ENCODE data around the gene ANO1.
"Not testable (repeated sequence)": the region's sequence is repeated elsewhere in the genome, so short reads cannot be mapped to it uniquely, and the experiment has no call there.

ANO1 gene

DNA sequence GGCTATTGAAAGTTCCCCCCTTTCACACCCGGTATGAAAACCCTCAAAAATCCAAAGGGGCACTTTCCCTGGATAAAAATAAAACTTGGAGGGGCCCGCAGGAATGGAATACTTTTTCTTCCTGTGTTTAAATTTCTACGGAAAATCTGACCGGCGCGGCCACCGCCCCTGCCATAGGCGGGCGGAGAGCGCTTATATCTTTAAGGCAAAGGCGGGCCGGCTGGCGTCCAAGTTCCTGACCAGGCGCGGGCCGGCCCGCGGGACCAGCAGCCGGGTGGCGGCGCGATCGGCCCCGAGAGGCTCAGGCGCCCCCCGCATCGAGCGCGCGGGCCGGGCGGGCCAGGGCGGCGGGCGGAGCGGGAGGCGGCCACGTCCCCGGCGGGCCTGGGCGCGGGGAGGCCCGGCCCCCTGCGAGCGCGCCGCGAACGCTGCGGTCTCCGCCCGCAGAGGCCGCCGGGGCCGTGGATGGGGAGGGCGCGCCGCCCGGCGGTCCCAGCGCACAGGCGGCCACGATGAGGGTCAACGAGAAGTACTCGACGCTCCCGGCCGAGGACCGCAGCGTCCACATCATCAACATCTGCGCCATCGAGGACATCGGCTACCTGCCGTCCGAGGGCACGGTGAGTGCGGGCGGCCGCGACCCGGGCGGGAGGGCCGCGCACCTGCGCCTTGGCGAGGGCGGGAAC, at the start of gene ANO1:
TSS of gene ANO1 (plus strand) at position 223 of the 686 bp plus-strand sequence. CDS start at position 513, 290 bp downstream.
- DNase-seq (ENCODE audit: low spot score) (no peak), FAIRE-seq (no peak)

DNA sequence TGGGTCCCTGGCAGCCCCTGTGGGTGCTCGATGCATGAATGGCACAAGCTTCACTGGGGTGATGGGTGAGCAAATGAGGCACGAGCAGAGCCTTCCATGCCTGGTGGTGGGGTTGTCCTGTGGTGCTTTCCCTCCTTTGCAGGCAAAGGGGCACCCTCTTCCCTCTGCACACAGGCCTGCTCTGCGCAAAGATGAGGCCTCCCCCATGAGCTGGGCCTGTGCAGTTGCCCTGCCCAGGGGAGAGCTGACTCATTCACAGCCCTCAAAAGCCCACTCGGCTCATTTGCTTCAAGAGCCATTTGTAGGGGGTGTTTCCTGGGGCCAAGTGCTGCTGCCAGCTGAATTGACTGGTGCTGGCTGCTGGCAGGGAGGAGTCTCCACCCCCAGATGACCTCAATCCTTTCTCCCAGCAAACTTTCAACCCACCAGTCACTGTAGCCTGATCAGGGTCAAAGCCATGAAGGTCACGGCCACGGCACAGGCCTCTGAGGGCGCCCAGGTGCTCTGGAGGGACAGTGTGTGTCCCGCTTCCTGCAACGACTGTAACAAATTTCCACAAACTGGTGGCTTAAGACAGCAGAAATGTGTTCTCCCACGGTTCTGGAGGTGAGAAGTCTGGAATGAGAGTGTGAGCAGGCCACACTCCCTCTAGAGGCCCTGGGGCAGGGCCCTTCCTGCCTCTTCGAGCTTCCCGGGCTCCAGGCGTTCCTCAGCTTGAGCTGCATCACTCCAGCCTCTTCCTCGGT, 48.8 kb upstream of the ANO1 start:
- DNase-seq (ENCODE audit: low spot score) (no peak), FAIRE-seq (no peak)

DNA sequence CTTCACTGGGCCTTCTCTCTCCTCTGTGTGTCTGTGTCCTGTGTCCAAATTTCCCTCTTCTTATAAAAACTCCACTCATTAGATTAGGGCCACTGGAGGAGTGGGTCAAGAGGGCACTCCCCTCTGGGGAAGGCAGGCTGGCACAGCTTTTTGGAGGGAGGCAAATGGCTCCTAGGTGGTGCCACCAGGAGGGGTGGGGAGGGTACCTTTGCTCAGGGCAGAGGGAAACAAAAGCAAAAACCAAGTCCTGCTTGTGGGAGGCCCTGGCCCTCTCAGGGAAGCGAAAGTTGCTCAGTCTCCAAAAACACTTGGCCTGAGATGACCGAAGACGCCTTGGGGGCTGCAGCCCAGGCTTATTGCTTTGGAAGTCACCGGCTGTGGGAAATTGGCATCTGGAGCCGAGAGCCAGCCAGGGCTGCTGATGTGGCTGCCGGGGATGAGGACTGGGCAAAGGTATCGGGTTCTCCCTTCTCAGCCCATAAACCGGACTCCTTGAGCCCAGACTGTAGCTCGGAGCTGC, 48.2 kb upstream of the ANO1 start:
- FAIRE-seq: no peak
- DNase-seq (ENCODE audit: low spot score): no peak

DNA sequence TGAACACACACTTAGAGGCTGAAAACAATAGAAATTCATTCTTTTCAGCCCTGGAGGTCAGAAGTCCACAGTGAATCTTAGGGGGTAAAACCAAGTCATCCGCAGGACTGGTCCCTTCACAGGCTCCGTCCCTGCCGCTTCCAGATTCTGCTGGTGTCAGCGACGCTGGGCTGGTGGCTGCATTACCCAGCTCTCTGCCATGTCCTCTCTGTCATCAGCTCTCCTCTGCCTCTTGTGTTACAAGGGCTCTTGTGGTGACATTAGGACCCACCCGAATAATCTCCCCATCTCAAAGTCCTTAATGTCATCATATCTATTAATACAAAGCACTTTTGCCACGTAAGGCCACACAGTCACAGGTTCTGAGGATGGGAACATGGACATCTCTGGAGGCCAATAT, 47.7 kb upstream of the ANO1 start:
- FAIRE-seq: no peak

DNA sequence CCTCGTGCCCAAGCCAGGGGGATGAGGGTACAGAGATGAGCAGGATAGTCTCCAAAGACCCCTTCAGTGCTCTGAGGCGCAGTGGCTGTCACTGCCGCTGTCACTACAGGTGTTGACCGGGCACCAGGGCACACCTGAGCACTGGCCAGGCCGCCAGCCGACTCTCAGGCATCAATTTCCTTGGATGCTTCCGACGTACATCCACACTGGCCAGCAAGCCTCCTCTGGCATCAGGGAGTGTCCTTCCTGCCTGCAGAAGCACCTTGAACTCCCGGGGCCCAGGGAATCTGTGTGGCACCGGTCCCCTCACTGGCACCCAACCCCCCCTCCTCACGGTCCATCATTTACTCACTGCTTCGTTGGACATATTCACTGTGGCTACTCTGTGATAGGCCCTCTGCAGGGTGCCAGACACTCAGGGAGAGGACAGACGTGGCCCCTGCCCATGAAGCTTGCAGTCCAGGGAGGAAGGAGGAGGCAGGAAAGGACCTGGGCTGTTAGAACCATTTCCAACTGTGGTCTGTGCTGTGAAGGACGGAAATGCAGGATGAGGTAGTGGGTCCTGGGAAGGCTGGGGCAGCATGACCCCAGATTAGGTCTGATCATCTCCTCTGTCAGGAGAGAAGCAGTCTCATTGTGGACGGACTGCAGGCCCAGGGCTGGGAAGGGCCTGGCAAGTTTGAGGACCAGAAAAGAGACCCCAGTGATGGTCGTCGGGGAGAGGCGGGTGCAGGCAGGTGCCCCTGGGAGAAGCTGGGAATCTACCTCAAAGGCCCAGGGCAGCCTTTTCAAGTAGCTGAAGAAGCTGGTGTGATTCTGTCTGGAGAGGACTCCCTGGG, 46.3 kb upstream of the ANO1 start:
- DNase-seq (ENCODE audit: low spot score): no peak
- FAIRE-seq: no peak

More for the DNA sequence above, 47.7 kb upstream of the ANO1 start:
- no peak for DNase-seq (ENCODE audit: low spot score)

DNA sequence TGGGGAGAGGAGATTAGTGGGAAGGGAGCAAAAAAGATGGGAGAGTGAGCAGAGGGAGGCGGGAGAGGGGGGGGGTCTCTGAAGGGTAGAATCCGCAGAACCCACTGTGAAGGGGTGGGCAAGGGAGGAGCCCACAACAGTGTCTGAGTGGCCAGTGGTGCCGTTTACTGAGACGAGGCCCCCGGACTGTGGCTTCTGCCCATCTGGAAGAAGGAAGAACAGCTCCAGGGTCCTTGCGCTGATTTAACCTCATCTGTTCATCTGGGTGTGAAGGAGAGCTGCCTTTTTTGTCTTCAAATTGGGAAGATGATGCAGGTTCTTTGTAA, 45.7 kb upstream of the ANO1 start:
- no peak for FAIRE-seq
- no peak for DNase-seq (ENCODE audit: low spot score)

DNA sequence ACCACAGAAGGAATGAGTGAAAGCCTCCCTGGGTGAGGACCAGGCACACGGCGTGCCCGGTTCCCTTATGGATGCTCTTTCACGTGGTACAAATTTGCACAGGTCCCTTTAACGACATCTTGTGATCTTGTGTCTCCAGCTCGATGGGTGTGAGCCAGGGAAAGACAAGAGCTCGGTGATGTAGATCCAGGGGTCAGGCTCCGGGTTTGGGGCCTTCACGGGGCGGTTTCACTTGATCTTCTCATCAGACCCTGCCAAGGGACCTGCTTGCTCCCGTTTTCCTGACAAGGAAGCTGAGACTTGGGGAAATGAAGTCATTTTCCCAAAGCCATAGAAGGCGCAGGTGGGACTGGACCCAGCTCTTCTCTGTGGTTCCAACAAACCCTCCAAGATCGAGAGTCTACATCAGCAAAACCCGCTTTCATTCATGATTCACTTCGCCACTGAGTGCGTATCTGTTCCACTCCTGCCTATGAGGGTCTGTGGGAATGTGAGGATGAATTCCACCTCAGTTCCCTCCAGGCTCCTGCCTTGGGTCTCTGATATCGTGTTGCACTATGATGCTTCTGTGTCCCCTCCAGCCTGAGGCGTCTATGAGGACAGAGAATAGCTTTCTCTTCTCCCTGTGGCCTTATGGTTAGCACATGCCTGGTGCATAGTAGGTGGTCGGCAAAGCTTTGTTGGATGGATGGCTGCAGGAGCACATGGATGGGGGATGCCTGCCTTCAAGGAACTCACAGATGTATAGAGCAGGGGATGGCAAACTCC, 45.0 kb upstream of the ANO1 start:
- FAIRE-seq: no peak

DNA sequence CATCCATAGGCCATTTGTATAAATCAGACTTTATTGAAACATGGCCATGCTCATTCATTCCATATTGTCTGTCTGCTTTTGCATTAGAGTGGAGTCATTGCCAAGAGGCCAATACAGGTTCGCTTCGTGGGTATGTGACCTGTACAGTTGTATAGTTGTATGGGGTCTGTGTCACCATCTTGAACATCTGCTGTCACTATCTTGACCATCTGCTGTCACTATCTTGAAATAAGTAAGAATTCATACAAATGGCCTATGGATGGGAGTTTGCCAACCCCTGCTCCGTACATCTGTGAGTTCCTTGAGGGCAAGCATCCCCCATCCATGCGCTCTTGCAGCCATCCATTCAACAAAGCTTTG, 44.4 kb upstream of the ANO1 start:
- no peak for FAIRE-seq
- DNase-seq (ENCODE audit: low spot score): no peak

More for the DNA sequence above, 45.0 kb upstream of the ANO1 start:
- DNase-seq (ENCODE audit: low spot score): no peak

DNA sequence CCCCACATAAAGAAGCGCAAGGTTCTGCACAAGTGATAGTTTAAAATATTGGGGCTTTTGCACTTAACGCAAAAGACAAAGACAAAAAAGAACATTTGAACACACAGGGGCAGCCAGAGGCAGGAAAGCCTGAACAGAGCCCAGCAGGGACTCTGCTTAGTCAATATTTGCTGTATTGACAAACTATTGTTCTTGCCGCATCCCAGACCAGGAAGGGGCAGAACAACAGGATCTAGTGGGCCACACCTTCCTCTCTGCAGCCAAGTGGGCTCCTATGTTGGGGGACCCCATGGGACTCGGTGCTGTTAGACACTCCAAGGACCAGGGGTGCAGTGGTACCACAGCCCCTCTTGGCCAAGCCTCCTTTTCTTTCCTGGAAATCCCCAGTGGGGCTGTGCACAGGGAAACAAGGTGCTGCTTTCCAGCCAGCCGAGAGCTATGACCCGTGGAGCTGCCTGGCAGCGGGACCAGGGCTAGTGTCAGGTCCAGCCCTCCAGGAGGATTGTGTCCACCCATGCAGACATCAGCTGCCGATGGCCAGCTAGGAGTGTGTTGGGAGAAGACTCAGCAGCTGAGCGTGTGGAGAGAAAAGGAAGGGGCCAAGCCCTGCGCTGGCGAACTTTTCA, 43.3 kb upstream of the ANO1 start:
- DNase-seq (ENCODE audit: low spot score) (no peak), FAIRE-seq (no peak)

DNA sequence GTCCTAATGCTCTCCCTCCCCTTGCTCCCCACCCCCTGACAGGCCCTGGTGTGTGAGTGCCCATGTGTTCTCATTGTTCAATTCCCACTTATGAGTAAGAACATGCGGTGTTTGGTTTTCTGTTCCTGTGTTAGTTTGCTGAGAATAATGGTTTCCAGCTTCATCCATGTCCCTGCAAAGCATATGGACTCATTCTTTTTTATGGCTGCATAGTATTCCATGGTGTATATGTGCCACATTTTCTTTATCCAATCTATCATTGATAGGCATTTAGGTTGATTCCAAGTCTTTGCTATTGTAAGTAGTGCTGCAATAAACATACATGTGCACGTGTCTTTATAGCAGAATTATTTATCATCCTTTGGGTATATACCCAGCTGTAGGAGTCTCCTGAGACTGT, 42.5 kb upstream of the ANO1 start:
- FAIRE-seq; DNase-seq (ENCODE audit: low spot score): not testable (repeated sequence)

DNA sequence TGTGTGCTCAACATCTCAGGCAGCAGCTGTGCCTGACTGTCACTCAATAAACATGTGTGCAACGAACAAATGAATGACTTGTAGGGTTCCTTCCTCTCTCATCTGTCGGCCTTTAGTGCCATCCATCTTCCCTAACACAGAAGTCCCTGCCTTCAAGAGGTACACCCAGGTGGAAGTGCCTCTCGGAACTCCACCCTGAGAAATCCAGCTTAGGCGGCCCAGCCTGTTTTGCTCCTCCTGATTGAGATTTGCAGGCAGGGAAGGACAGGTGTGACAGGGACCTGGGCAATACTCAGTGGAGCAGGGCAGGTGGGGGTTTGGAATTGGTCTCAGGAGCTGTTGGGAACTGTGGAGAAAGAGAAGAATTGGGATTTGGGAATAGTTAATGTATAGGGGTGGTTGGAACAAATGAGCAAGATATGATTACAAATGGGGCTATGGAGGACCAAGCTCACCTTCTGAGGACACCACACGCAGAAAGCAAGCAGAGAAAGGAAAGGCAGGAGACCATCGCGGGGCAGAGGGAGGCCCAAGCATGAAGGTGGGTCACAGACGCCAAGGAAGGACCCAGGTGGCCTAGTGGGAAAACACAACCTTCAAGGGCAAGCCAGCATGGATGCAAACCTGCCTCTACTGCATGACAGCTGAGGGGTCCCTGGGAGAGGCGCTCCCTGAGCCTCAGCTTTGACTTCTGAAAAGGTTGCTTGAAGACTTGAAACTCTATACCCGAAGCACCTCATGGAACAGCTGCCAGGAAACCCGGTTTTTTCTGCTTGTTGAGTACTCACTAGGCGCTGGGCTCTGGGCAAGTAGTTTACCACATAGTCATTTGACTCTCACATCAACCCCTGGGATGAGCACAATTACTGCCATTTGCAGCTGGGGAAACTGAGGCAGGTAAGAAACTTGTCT, 40.9 kb upstream of the ANO1 start:
- DNase-seq (ENCODE audit: low spot score) (no peak), FAIRE-seq (no peak)

DNA sequence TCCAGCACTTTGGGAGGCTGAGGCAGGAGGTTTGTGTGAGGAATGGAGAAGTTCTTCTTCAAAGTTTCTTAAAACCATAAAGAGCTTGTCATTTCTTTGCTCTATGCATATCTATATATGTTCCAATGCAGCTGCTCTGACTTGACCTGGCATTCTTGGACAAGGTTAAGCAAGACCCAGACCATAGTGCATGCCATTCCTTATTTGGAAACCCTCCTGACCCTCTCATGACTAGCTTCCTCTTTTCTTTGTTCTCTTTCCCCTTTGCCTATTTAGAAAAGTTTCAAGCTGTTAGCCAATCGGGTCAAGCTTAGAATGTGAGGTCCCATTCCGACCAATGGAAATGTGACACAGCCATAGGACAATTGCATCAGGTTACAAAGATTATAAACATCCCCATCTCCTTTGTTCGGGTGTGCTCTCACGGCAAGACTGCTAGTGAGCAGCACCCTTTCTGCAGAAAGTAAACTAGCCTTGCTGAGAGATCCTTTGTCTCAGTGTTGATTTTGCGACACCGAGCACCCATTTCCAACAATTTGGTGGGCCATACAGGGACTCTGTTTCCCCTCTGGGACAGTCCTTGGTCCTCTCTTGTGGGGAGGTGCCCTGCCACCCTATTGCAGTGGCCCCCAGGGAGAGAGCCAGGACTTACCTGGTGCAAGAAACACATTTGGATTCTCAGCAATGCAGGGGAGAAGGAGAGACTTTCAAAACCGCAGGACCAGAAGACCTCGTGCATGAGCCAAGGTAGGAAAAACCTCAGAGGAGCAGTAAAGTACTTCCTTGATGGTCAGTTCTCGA, 39.9 kb upstream of the ANO1 start:
- DNase-seq (ENCODE audit: low spot score) (no peak), FAIRE-seq (no peak)

DNA sequence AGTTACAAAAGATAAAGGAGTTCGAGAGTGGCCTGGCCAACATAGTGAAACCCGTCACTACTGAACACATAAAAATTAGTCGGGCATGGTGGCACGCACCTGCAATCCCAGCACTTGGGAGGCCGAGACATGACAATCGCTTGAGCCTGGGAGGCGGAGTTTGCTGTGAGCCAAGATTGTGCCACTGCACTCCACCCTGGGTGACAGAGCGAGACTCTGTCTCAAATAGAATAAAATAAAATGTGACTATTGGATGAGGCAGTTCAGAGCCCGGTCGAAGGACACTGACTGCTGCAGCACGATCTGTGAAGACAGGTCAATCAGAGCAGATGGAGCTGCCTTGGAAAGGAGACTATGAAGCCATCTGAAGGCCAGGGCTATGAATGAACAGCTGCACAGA, 37.7 kb upstream of the ANO1 start:
- DNase-seq (ENCODE audit: low spot score) (no peak), FAIRE-seq (no peak)

DNA sequence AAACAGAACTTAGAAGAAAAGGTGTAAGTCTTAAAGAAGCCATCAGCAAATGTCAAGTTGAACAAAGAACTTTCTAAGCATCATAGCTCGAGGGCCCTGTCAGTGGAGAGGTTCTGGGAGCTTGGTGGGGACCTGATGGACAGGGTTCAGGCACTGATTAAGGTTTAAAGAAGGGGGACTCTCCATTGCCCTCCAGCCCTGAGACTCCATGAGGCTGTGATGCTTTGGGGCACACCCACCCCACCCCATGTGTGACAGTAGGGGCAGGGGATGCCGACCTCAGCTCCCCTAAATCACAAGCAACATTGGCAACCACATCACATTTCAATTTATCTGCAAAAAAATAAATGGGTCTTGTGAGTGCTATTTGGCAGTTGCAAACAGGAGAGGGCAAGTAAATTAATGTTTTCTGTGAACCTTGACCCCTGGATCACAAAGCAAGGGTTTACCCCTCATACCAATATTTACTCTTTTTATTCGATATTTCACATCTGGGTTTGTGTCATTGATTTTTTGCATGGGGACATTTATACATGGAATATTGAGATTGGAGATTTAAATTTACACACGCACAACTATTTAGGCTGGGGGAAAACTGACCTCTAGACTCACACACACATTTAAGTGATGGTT, 37.1 kb upstream of the ANO1 start:
- no peak for DNase-seq (ENCODE audit: low spot score)
- no peak for FAIRE-seq

DNA sequence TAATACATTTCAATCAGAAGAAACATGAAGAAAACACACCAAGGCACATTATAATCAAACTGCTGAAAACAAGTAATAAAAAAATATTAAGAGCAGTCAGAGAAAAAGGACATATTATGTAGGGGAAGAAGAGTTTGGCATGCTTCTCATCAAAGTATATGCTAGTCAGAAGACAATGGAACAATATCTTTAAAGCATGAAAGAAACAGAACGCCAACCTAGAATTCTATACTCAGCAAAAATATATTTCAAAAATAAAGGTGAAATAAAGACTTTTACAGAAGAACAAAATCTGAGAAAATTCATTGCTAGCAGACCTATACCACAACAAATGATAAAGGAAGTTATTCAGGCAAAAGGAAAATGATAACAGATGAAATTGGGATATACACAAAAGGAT, 34.6 kb upstream of the ANO1 start:
- no peak for DNase-seq (ENCODE audit: low spot score)
- FAIRE-seq: no peak

DNA sequence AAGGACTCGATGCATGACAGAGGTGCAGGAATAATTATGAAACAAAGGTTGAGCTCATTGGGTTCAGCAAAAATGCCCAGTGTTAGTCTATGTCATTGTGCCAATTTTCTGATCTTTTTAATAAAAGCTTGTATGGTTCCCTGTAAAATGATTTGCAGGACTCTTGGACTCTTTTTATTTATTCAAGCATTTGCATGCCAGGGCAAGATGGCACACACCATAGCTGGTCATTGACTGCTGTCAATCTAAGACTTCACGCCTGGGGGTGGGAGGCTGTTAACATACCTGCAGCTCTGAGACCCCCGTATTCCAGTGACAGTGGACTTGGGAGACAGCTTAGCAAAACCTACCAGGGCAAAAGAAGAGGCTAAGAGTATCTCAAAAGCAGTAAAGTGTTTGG, 32.0 kb upstream of the ANO1 start:
- FAIRE-seq (no peak), DNase-seq (ENCODE audit: low spot score) (no peak)

DNA sequence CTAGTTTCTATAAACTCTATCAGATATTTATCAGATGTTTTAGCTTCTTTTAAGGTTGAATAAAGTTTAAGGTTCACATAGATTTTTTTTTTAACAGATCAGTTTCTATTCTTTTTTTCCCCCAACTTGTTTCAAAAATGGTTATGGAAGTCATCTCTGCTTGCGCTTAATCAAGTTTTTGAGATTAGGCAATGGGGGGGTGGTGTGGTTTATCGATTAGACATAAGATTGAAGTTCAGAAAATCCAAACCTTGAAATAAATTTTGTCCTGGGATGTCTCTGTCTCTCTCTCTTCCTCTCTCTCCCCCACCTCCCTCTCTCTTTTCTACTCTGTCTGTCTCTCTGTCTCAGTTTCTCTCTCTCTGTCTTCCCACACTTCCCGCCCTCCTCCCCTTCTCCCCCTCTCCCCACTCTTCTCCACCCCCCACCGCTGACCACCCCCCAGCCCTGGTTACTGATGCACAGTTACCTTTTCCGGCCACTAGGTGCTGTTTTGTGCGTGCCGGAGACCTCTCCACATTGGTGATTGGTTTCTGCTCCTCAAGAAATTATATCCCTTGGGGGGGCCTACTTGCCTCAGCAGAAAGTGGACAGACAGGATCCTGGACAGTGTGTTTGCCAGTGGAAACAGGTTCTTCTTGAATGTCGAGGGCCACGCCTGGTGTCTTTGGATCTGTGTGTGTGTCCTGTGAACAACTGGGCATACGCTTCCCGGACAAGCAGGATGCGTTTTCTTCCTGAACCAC, 29.7 kb upstream of the ANO1 start:
- no peak for FAIRE-seq

DNA sequence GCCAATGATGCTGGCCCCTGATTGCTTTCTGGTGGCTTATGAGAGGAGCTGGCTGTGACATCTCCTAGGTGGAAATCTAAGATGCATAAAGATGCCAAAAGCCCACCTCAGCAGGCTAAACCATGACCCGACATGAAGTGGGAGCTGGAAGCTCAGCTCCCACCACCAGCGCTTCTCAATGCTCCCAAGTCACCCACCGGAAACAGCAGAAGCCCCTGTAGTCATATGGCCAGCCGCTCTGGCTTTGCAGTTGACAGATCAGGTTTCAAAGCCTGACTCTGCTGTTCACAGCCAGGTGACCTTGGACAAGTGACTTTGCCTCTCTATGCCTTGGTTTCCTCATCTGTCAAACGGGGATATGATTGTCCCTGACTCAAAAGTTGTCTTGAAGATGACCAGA, 29.1 kb upstream of the ANO1 start:
- no peak for FAIRE-seq
- no peak for DNase-seq (ENCODE audit: low spot score)

More for the DNA sequence above, 29.7 kb upstream of the ANO1 start:
- no peak for DNase-seq (ENCODE audit: low spot score)

Measured in RCC 7860 (cell line).